Kasumi-1 (cell line): Measurements from ENCODE around the gene FCF1.

Source experiments
- DNase-seq, 2 experiments: peaks; one replicate each; lab custom pipeline; 2025; lab: John Stamatoyannopoulos, UW

Gene FCF1

GRCh38 chr14:74763803-74764531 lies 51.0 kb downstream of the FCF1 start:
- no peak for DNase-seq

DNA sequence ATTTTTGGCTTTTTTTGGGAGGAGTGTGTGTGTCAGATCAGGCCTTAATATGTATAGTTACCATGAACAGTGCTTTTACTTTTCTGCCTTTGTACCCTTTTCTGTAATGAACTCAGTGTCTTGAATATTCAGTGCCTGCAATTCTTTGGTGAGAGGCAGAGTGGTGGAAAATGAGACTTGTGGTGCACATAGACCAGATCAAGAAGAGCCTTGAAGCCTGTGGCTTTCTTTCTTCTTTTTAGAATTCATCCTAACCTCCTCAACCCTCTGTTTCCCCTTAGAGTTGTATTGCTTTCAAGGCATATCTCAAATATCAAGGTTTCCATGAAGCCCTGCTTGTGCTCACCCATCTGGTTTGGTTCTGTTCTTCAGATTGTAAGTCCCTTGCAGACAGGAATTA lies 52.8 kb downstream of the FCF1 start:
- no peak for DNase-seq

DNA sequence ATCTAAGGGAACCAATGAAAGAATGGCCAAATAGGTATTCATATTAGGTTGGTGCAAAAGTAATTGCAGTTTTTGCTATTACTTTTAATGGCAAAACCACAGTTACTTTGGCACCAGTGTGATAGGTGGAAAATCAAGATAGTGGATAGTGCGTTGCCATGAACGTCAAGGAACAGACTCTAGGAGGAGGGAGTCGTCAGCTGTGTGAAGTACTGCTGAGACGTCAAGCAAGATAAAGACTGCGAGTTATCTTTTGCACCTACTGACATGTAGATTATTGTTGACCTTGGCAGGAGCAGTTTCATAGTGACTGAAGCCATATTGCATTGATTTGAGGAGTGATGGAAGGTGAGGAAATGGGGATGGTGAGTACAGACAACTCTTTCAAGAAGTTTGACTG lies 58.5 kb downstream of the FCF1 start:
- no peak for DNase-seq

DNA sequence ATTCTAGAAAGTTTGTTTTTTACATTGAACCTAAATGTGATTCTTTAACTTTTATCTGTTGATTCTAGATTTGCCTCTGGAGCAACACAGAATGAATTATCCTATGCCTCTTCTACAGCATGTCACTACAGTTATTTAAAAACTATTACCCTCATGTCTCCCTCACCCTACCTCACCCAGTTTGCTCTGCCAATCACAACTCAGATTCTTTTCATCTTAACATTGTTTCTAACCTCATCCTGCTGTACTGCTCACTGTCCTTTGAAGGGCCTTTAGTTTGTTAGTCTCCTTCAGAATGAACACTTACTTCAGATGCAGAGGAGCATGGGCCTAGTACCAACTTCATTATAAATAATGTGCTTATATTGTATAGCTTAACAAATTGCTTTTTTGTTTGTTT lies 71.7 kb downstream of the FCF1 start:
- DNase-seq: no peak

GRCh38 chr14:74785056-74785613 lies 72.2 kb downstream of the FCF1 start:
- no peak for DNase-seq

GRCh38 chr14:74786796-74787315 lies 73.9 kb downstream of the FCF1 start:
- peak in 1 of 2 experiments; percentile 6 for DNase-seq
